Measurements from ENCODE around the gene NKAP. TPM values are rescaled to one million over a fixed set of nuclear protein-coding genes. Genes with fewer than 3 reads are reported as not detected.
"Not testable (repeated sequence)": the region's sequence is repeated elsewhere in the genome, so short reads cannot be mapped to it uniquely, and the experiment has no call there.

The NKAP gene
- total RNA-seq, 1 experiment from 2014 or later, result 7.3 TPM

DNA sequence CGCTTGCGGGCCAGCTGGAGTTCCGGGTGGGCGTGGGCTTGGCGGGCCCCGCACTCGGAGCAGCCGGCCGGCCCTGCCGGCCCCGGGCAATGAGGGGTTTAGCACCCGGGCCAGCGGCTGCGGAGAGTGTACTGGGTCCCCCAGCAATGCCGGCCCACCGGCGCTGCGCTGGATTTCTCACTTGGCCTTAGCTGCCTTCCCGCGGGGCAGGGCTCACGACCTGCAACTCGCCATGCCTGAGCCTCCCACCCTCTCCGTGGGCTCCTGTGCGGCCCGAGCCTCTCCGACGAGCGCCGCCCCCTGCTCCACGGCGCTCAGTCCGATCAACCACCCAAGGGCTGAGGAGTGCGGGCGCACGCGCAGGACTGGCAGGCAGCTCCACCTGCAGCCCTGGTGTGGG, 52.9 kb downstream of the NKAP start:
- H3K4me1 ChIP-seq (ENCODE audit: insufficient read depth, low read length); H3K56ac ChIP-seq (ENCODE audit: insufficient read length, low read depth, low read length); H3K27me3 ChIP-seq (ENCODE audit: insufficient read depth, low read length); H3K4me2 ChIP-seq (ENCODE audit: insufficient read depth, insufficient read length, low read length); H2AFZ ChIP-seq (ENCODE audit: low read length); H2BK120ac ChIP-seq (ENCODE audit: low read depth, low read length, poor library complexity, severe bottlenecking); H3K14ac ChIP-seq (ENCODE audit: insufficient read depth, low read length); H2BK12ac ChIP-seq (ENCODE audit: insufficient read length, low read depth, low read length); H3K27ac Mint-ChIP-seq; H4K8ac ChIP-seq (replicated peaks; ENCODE audit: insufficient read length, low read depth, low read length); H3K9ac ChIP-seq (ENCODE audit: extremely low read depth, insufficient read length, low read length); H4K91ac ChIP-seq (ENCODE audit: insufficient read length, low read depth, low read length); H3T11ph ChIP-seq (ENCODE audit: low read length); H4K20me1 ChIP-seq (ENCODE audit: control insufficient read depth, insufficient read depth, insufficient read length); H2BK20ac ChIP-seq (ENCODE audit: low read depth, low read length, poor library complexity, severe bottlenecking); H3K18ac ChIP-seq (ENCODE audit: insufficient read length, low read depth, low read length); H4K5ac ChIP-seq (ENCODE audit: insufficient read length, low read depth, low read length); H3K4me1 Mint-ChIP-seq; H2BK15ac ChIP-seq (ENCODE audit: low read depth, low read length); H3K23ac ChIP-seq (ENCODE audit: insufficient read length, low read depth, low read length); H3K79me2 ChIP-seq (ENCODE audit: insufficient read depth, low read length); H3K4me3 Mint-ChIP-seq; H3K27me3 Mint-ChIP-seq (ENCODE audit: low read depth); H3K23me2 ChIP-seq (ENCODE audit: insufficient read length, low read depth, low read length, poor library complexity, severe bottlenecking); DNase-seq; H3K36me3 Mint-ChIP-seq (ENCODE audit: insufficient read depth in 1 of 3, low read depth in 3 of 3); H2AK5ac ChIP-seq (ENCODE audit: insufficient read length, low read length); H3K27ac ChIP-seq (ENCODE audit: insufficient read length, low read depth, low read length); H2BK5ac ChIP-seq (ENCODE audit: insufficient read length, low read length); H3K4ac ChIP-seq (ENCODE audit: low read depth, low read length); H3K79me1 ChIP-seq (ENCODE audit: insufficient read depth, low read depth, low read length, poor library complexity, severe bottlenecking): not testable (repeated sequence)
- WGBS (ENCODE audit: extremely low coverage, insufficient read length, low lambda C conversion rate), result no CpG with 5 or more reads among the region's 36 CpGs
- peaks cover 16% of the 10 kb centered on the region for H3K9me3 ChIP-seq (ENCODE audit: control insufficient read depth, low read depth, low read length)
- H3K9me3 Mint-ChIP-seq, result peaks cover 37 to 52% of the 10 kb centered on the region in 2 experiments

All from H9 (cell line).